ENCODE measurements around the gene TMEM52.

TMEM52 gene

GRCh38 chr1:1900883-1901640 lies 18.0 kb downstream of the TMEM52 start:
- H3K27ac Mint-ChIP-seq = no peak overlapping the region
- H3K4me3 Mint-ChIP-seq = no peak overlapping the region
- no peaks in the 10 kb centered on the region for H3K36me3 Mint-ChIP-seq (ENCODE audit: low read depth)
- H3K4me1 Mint-ChIP-seq (ENCODE audit: low read depth) = peaks cover 1% of the 10 kb centered on the region
- no peaks in the 10 kb centered on the region for H3K9me3 Mint-ChIP-seq
- H3K27me3 Mint-ChIP-seq (ENCODE audit: low read depth) = peaks cover 3% of the 10 kb centered on the region

- Mint-ChIP-seq H3K27me3 (ENCODE audit: low read depth) (peaks cover 5% of the 10 kb centered on the region), H3K4me3 (no peak overlapping the region), H3K27ac (no peak overlapping the region), H3K9me3 (no peaks in the 10 kb centered on the region), H3K36me3 (ENCODE audit: low read depth) (no peaks in the 10 kb centered on the region), H3K4me1 (ENCODE audit: low read depth) (peaks cover 3% of the 10 kb centered on the region)
Measured at GRCh38 chr1:1899967-1900327, 19.1 kb downstream of the TMEM52 start.

- no peaks in the 10 kb centered on the region for H3K36me3 Mint-ChIP-seq (ENCODE audit: low read depth)
- no peaks in the 10 kb centered on the region for H3K9me3 Mint-ChIP-seq
- peaks cover 7% of the 10 kb centered on the region for H3K4me1 Mint-ChIP-seq (ENCODE audit: low read depth)
- H3K27ac Mint-ChIP-seq = no peak overlapping the region
- H3K4me3 Mint-ChIP-seq = no peak overlapping the region
- peaks cover 6% of the 10 kb centered on the region for H3K27me3 Mint-ChIP-seq (ENCODE audit: low read depth)
Measured at GRCh38 chr1:1899266-1899966, 19.7 kb downstream of the TMEM52 start.

- H3K27ac Mint-ChIP-seq = no peak overlapping the region
- no peaks in the 10 kb centered on the region for H3K36me3 Mint-ChIP-seq (ENCODE audit: low read depth)
Measured at GRCh38 chr1:1898246-1898933, 20.7 kb downstream of the TMEM52 start.

GRCh38 chr1:1895456-1896336 lies 23.4 kb downstream of the TMEM52 start:
- Mint-ChIP-seq H3K4me1 (ENCODE audit: low read depth) (peaks cover 16% of the 10 kb centered on the region), H3K27ac (no peak overlapping the region)

More at GRCh38 chr1:1898246-1898933, 20.7 kb downstream of the TMEM52 start:
- no peaks in the 10 kb centered on the region for H3K9me3 Mint-ChIP-seq
- no peak overlapping the region for H3K4me3 Mint-ChIP-seq
- H3K27me3 Mint-ChIP-seq (ENCODE audit: low read depth) = peaks cover 6% of the 10 kb centered on the region
- H3K4me1 Mint-ChIP-seq (ENCODE audit: low read depth) = peaks cover 7% of the 10 kb centered on the region

GRCh38 chr1:1895060-1895418 lies 24.0 kb downstream of the TMEM52 start:
- Mint-ChIP-seq H3K9me3 (no peaks in the 10 kb centered on the region), H3K27ac (peak overlapping the region; percentile 45), H3K4me1 (ENCODE audit: low read depth) (peaks cover 16% of the 10 kb centered on the region), H3K4me3 (no peak overlapping the region), H3K36me3 (ENCODE audit: low read depth) (no peaks in the 10 kb centered on the region), H3K27me3 (ENCODE audit: low read depth) (peaks cover 6% of the 10 kb centered on the region)

More at GRCh38 chr1:1895456-1896336, 23.4 kb downstream of the TMEM52 start:
- Mint-ChIP-seq H3K36me3 (ENCODE audit: low read depth) (no peaks in the 10 kb centered on the region), H3K9me3 (no peaks in the 10 kb centered on the region), H3K27me3 (ENCODE audit: low read depth) (peaks cover 6% of the 10 kb centered on the region), H3K4me3 (no peak overlapping the region)

GRCh38 chr1:1894354-1895059 lies 24.6 kb downstream of the TMEM52 start:
- H3K4me3 Mint-ChIP-seq = no peak overlapping the region
- no peaks in the 10 kb centered on the region for H3K36me3 Mint-ChIP-seq (ENCODE audit: low read depth)
- H3K27me3 Mint-ChIP-seq (ENCODE audit: low read depth) = peaks cover 6% of the 10 kb centered on the region
- peaks cover 16% of the 10 kb centered on the region for H3K4me1 Mint-ChIP-seq (ENCODE audit: low read depth)
- peak overlapping the region; percentile 45 for H3K27ac Mint-ChIP-seq
- no peaks in the 10 kb centered on the region for H3K9me3 Mint-ChIP-seq

- Mint-ChIP-seq H3K27ac (no peak overlapping the region), H3K27me3 (ENCODE audit: low read depth) (peaks cover 4% of the 10 kb centered on the region), H3K4me3 (no peak overlapping the region), H3K4me1 (ENCODE audit: low read depth) (peaks cover 19% of the 10 kb centered on the region), H3K9me3 (no peaks in the 10 kb centered on the region), H3K36me3 (ENCODE audit: low read depth) (no peaks in the 10 kb centered on the region)
Measured at GRCh38 chr1:1893997-1894353, 25.1 kb downstream of the TMEM52 start.

GRCh38 chr1:1893291-1893985 lies 25.6 kb downstream of the TMEM52 start:
- Mint-ChIP-seq H3K9me3 (no peaks in the 10 kb centered on the region), H3K36me3 (ENCODE audit: low read depth) (no peaks in the 10 kb centered on the region), H3K27me3 (ENCODE audit: low read depth) (peaks cover 3% of the 10 kb centered on the region), H3K27ac (no peak overlapping the region), H3K4me3 (peak overlapping the region; percentile 14), H3K4me1 (ENCODE audit: low read depth) (peaks cover 22% of the 10 kb centered on the region)

GRCh38 chr1:1892763-1893120 lies 26.3 kb downstream of the TMEM52 start:
- Mint-ChIP-seq H3K4me1 (ENCODE audit: low read depth) (peaks cover 27% of the 10 kb centered on the region), H3K4me3 (peak overlapping the region; percentile 84), H3K36me3 (ENCODE audit: low read depth) (peaks cover 3% of the 10 kb centered on the region), H3K9me3 (no peaks in the 10 kb centered on the region), H3K27ac (peak overlapping the region; percentile 87), H3K27me3 (ENCODE audit: low read depth) (peaks cover 3% of the 10 kb centered on the region)

- Mint-ChIP-seq H3K4me1 (ENCODE audit: low read depth) (peaks cover 28% of the 10 kb centered on the region), H3K4me3 (peak overlapping the region; percentile 84), H3K36me3 (ENCODE audit: low read depth) (peaks cover 4% of the 10 kb centered on the region), H3K27me3 (ENCODE audit: low read depth) (peaks cover 3% of the 10 kb centered on the region), H3K27ac (peak overlapping the region; percentile 87), H3K9me3 (no peaks in the 10 kb centered on the region)
Measured at GRCh38 chr1:1892079-1892762, 26.9 kb downstream of the TMEM52 start.

- Mint-ChIP-seq H3K36me3 (ENCODE audit: low read depth) (peaks cover 4% of the 10 kb centered on the region), H3K4me1 (ENCODE audit: low read depth) (peaks cover 32% of the 10 kb centered on the region), H3K4me3 (peak overlapping the region; percentile 84), H3K9me3 (no peaks in the 10 kb centered on the region), H3K27me3 (ENCODE audit: low read depth) (peaks cover 3% of the 10 kb centered on the region), H3K27ac (peak overlapping the region; percentile 87)
Measured at GRCh38 chr1:1891349-1892078, 27.6 kb downstream of the TMEM52 start.

Measured in T-helper 1 cell treated with Interleukin-12 subunit alpha and Interleukin-12 subunit beta and Interleukin-4 antibody, amounts not matched to agents 30 μg/mL and 1 μg/mL, for 36 hours (primary cell).